ENCODE data around the gene ELF1. TPM values are rescaled to one million over a fixed set of nuclear protein-coding genes. Genes with fewer than 3 reads are reported as not detected.

The ELF1 gene
- total RNA-seq, 4 donors from 2014 or later, result 105 to 119 (median 110) TPM

- no peak overlapping the region for H3K4me3 ChIP-seq (replicated peaks in 1 of 3)
- no peak for TF ChIP-seq POLR2A (IDR thresholded peaks at IDR 0.05)
- TF ChIP-seq, protein P1, sequence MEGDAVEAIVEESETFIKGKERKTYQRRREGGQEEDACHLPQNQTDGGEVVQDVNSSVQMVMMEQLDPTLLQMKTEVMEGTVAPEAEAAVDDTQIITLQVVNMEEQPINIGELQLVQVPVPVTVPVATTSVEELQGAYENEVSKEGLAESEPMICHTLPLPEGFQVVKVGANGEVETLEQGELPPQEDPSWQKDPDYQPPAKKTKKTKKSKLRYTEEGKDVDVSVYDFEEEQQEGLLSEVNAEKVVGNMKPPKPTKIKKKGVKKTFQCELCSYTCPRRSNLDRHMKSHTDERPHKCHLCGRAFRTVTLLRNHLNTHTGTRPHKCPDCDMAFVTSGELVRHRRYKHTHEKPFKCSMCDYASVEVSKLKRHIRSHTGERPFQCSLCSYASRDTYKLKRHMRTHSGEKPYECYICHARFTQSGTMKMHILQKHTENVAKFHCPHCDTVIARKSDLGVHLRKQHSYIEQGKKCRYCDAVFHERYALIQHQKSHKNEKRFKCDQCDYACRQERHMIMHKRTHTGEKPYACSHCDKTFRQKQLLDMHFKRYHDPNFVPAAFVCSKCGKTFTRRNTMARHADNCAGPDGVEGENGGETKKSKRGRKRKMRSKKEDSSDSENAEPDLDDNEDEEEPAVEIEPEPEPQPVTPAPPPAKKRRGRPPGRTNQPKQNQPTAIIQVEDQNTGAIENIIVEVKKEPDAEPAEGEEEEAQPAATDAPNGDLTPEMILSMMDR (IDR thresholded peaks at IDR 0.05), result no peak
- H3K9me3 ChIP-seq, result no peaks in the 10 kb centered on the region
- WGBS, 2 donors, result 89 to 93% methylated on average over 4 of the region's 4 CpGs
- no peaks in the 10 kb centered on the region for H3K27me3 ChIP-seq
- H3K27ac ChIP-seq, result no peak overlapping the region
- intact Hi-C loops (cut with DNase I), result no loop called here
- no peaks in the 10 kb centered on the region for H3K36me3 ChIP-seq
- peaks cover 16 to 35% of the 10 kb centered on the region in 2 donors for H3K4me1 ChIP-seq
- no peak for DNase-seq
These were observed 15.3 kb upstream of the ELF1 start for GRCh38 chr13:41034382-41034781.

DNA sequence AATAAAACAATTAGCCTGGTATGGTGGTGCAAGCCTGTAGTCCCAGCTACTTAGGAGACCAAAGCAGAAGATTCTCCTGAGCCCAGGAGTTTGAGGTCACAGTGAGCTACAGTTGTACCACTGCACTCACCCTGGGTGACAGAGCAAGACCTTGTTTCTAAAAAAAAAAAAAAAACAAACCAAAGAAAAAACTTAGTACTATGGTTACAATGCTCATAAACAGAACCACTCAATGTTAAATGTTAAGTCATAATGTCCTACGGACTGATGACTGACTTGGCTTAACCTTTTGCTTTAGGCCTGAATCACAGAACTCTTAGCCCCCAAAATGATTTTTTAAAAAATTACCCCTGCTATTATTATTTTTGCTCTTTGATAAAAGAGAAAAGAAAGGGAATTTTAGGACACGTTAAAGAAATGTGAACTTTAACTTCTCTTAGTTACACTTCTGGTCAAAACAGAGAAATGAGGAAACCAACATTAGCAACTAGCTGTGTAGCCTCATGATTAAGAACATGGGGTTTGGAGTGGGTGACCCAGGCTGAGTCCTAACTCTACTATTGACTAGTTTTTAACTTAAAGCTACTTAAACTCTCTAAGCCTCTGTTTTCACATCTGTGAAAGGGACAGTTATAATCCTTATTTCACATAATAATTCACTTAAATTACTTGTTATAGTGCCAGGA is 13.7 kb upstream of the ELF1 start:
- no peak overlapping the region for H3K27ac ChIP-seq

GRCh38 chr13:41029629-41030028 is 10.5 kb upstream of the ELF1 start:
- 97 to 100% methylated on average over 2 of the region's 2 CpGs for WGBS, 2 donors
- Histone ChIP-seq H3K36me3 (no peaks in the 10 kb centered on the region), H3K27me3 (no peaks in the 10 kb centered on the region), H3K9me3 (no peaks in the 10 kb centered on the region), H3K27ac (no peak overlapping the region), H3K4me1 (peaks cover 11 to 42% of the 10 kb centered on the region in 2 donors), H3K4me3 (replicated peaks in 1 of 3) (no peak overlapping the region)
- intact Hi-C loops (cut with DNase I), result no loop called here
- DNase-seq, result no peak
- no peak for TF ChIP-seq POLR2A (IDR thresholded peaks at IDR 0.05)
- TF ChIP-seq, protein P1 (IDR thresholded peaks at IDR 0.05), result no peak

More for the DNA sequence above, 13.7 kb upstream of the ELF1 start:
- Histone ChIP-seq H3K36me3 (no peaks in the 10 kb centered on the region), H3K4me1 (peaks cover 16 to 35% of the 10 kb centered on the region in 2 donors), H3K9me3 (no peaks in the 10 kb centered on the region), H3K4me3 (replicated peaks in 1 of 3) (no peak overlapping the region), H3K27me3 (no peaks in the 10 kb centered on the region)
- intact Hi-C loops (cut with DNase I), result no loop called here
- no peak for DNase-seq
- TF ChIP-seq, protein P1 (IDR thresholded peaks at IDR 0.05), result no peak
- TF ChIP-seq POLR2A (IDR thresholded peaks at IDR 0.05), result no peak
- 47 to 50% methylated on average over 2 of the region's 2 CpGs for WGBS, 2 donors

GRCh38 chr13:41028051-41028450 is 8.9 kb upstream of the ELF1 start:
- WGBS, 2 donors, result 76 to 78% methylated on average over 2 of the region's 2 CpGs
- H3K27ac ChIP-seq, result no peak overlapping the region

DNA sequence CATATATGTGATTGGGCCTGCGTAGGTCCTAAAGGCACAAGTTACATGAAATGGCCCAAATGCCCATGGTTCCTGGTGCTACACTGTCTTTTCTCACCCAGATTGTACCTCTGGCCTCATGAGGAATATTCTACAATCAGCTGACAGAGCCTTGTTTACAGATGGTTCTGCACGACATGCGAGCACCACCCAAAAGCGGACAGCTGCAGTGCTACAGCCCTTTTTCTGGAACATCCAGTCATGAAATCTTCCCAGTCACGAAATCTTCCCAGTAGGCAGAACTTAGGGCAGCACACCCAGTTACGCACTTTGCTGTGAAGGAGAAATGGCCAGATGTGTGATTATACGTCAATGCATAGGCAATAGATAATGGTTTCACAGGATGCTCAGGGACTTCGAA is 7.7 kb upstream of the ELF1 start:
- H3K4me1 ChIP-seq, result peaks cover 9 to 31% of the 10 kb centered on the region in 2 donors
- no peak for DNase-seq
- WGBS, 2 donors, result 99% methylated on average over 8 of the region's 8 CpGs
- no peaks in the 10 kb centered on the region for H3K36me3 ChIP-seq
- no peak overlapping the region for H3K27ac ChIP-seq
- no peak overlapping the region for H3K4me3 ChIP-seq (replicated peaks in 1 of 3)
- H3K27me3 ChIP-seq, result no peaks in the 10 kb centered on the region
- no peaks in the 10 kb centered on the region for H3K9me3 ChIP-seq
- intact Hi-C loops (cut with DNase I), result no loop called here
- TF ChIP-seq POLR2A (IDR thresholded peaks at IDR 0.05), result no peak
- TF ChIP-seq, protein P1 (IDR thresholded peaks at IDR 0.05), result no peak

More at GRCh38 chr13:41028051-41028450, 8.9 kb upstream of the ELF1 start:
- DNase-seq, result no peak
- Histone ChIP-seq H3K4me1 (peaks cover 9 to 37% of the 10 kb centered on the region in 2 donors), H3K36me3 (no peaks in the 10 kb centered on the region), H3K4me3 (replicated peaks in 1 of 3) (no peak overlapping the region), H3K27me3 (no peaks in the 10 kb centered on the region), H3K9me3 (no peaks in the 10 kb centered on the region)
- TF ChIP-seq, protein P1 (IDR thresholded peaks at IDR 0.05), result no peak
- no peak for TF ChIP-seq POLR2A (IDR thresholded peaks at IDR 0.05)
- intact Hi-C loops (cut with DNase I), result no loop called here
